Ishikawa (cell line): Measurements from ENCODE around the gene HTR4.

ENCODE experiments used
- CEBPB ChIP-seq: IDR thresholded peaks from 2 replicates; pipeline ENCODE4 v1.6.1; 2012
- CREB1 ChIP-seq: IDR thresholded peaks from 2 replicates; pipeline ENCODE4 v1.6.1; 2012; ENCODE audit warnings: low read depth
- EGR1 ChIP-seq: IDR thresholded peaks from 2 replicates; pipeline ENCODE4 v1.6.1; 2012
- EP300 ChIP-seq: IDR thresholded peaks from 2 replicates; pipeline ENCODE4 v1.6.1; 2012; ENCODE audit warnings: borderline replicate concordance
- FOXM1 ChIP-seq: IDR thresholded peaks from 2 replicates; pipeline ENCODE4 v1.6.1; 2012; ENCODE audit warnings: low read depth, borderline replicate concordance
- NFIC ChIP-seq: IDR thresholded peaks from 2 replicates; pipeline ENCODE4 v1.6.1; 2012
- RAD21 ChIP-seq: IDR thresholded peaks from 2 replicates; pipeline ENCODE4 v1.6.1; 2012; ENCODE audit warnings: low read depth
- TAF1 ChIP-seq: IDR thresholded peaks from 2 replicates; pipeline ENCODE4 v1.6.1; 2012; ENCODE audit warnings: low read depth, mild to moderate bottlenecking
- TCF12 ChIP-seq: IDR thresholded peaks from 2 replicates; pipeline ENCODE4 v1.6.1; 2012; ENCODE audit warnings: low read depth
- TEAD4 ChIP-seq: IDR thresholded peaks from 2 replicates; pipeline ENCODE4 v1.6.1; 2012
- YY1 ChIP-seq: IDR thresholded peaks from 2 replicates; pipeline ENCODE4 v1.6.1; 2012; ENCODE audit warnings: low read depth
- ZBTB7A ChIP-seq: IDR thresholded peaks from 2 replicates; pipeline ENCODE4 v1.6.1; 2012; ENCODE audit warnings: low read depth
- TF ChIP-seq, protein P1 (sequence below): IDR thresholded peaks from 2 replicates; pipeline ENCODE4 v1.6.1; 2012; ENCODE audit warnings: low read depth, mild to moderate bottlenecking
- TF ChIP-seq, protein P2 (sequence below): IDR thresholded peaks from 2 replicates; pipeline ENCODE4 v1.6.1; 2012
- TF ChIP-seq, protein P3 (sequence below): IDR thresholded peaks from 2 replicates; pipeline ENCODE4 v1.6.1; 2012

HTR4 gene

DNA sequence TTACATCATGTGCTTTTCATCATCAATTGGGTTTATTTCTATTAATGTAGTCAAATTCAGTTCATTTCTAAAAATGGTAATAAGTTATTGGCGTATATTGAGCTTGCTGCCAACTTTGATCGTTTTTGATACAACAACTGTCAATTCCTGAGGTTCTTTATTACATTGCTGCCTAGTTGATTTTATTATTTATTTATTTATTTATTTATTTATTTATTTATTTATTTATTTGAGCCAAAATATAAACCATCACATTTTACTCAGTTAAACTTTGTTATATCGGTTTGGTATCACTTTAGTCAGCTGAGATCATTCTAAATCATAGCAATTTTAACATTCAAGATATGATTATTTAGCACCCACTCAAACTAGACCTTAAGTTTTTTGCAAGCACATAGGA, 170.6 kb downstream of the HTR4 start:
- no peak for TF ChIP-seq NFIC
- TF ChIP-seq TCF12: no peak
- no peak for TF ChIP-seq ZBTB7A
- TF ChIP-seq, protein P1, sequence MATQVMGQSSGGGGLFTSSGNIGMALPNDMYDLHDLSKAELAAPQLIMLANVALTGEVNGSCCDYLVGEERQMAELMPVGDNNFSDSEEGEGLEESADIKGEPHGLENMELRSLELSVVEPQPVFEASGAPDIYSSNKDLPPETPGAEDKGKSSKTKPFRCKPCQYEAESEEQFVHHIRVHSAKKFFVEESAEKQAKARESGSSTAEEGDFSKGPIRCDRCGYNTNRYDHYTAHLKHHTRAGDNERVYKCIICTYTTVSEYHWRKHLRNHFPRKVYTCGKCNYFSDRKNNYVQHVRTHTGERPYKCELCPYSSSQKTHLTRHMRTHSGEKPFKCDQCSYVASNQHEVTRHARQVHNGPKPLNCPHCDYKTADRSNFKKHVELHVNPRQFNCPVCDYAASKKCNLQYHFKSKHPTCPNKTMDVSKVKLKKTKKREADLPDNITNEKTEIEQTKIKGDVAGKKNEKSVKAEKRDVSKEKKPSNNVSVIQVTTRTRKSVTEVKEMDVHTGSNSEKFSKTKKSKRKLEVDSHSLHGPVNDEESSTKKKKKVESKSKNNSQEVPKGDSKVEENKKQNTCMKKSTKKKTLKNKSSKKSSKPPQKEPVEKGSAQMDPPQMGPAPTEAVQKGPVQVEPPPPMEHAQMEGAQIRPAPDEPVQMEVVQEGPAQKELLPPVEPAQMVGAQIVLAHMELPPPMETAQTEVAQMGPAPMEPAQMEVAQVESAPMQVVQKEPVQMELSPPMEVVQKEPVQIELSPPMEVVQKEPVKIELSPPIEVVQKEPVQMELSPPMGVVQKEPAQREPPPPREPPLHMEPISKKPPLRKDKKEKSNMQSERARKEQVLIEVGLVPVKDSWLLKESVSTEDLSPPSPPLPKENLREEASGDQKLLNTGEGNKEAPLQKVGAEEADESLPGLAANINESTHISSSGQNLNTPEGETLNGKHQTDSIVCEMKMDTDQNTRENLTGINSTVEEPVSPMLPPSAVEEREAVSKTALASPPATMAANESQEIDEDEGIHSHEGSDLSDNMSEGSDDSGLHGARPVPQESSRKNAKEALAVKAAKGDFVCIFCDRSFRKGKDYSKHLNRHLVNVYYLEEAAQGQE: no peak

DNA sequence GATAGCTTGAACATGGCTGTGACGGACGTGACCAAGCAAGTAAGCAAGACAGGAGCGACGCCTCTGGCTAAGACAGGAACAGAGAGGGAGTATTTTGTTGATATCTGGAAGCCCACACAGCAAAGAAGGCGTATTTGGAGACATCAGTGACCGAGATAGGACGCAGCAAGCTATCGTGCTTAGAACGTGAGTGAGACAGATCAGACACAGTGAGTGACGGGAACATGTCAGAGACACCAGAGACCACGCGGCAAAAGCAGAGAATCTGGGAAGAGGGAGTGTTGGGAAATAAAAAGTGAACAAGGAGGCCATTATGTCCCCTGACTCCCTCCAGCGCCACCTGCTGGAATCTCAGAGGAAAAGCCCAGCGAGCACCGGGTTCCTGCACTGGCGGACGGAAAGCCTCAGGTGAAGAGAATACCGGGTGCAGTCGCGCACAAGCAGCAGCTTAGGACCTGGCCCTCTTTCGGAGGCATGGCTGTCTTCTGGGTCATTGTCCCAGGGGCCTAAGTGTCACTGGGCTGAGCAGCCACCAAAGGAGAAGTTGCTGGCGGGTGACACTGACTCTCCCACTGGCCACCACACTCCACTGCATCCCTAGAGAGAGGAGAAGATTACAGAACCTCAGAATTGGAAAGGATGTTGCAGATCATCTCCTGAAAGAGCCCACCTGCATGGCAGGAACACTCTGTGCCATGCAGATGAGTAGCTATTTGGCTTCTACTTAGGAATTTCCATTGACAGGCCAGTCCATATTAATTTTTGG, 171.4 kb downstream of the HTR4 start:
- TF ChIP-seq EGR1 (no peak), EP300 (no peak), RAD21 (peak; percentile 46), CREB1 (no peak), TEAD4 (peak; percentile 57; the same call in 1 of the 2 replicates), ZBTB7A (no peak), YY1 (peak; percentile 76)
- TF ChIP-seq, protein P2, sequence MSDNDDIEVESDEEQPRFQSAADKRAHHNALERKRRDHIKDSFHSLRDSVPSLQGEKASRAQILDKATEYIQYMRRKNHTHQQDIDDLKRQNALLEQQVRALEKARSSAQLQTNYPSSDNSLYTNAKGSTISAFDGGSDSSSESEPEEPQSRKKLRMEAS: no peak
- TF ChIP-seq, protein P3, sequence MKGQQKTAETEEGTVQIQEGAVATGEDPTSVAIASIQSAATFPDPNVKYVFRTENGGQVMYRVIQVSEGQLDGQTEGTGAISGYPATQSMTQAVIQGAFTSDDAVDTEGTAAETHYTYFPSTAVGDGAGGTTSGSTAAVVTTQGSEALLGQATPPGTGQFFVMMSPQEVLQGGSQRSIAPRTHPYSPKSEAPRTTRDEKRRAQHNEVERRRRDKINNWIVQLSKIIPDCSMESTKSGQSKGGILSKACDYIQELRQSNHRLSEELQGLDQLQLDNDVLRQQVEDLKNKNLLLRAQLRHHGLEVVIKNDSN: no peak

DNA sequence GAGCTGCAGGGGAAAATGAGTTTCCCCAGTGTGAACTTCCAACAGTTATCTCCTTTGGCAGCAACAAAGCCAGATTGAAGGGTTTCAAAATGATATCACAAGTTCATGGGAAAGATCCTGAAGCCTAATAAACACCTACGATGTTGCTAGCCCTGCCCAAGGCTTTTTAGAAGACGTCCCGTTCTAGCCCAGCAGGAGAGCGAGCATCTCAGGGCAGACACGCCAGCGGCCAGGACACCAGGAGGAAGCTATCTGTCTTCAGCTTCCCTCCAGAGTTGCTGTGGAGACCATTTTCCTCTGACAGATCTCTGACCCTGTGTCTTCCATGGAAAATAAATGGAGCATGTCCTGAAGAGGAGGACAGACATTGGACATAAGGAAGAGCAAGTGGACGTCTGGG, 172.1 kb downstream of the HTR4 start:
- TF ChIP-seq TEAD4: no peak
- no peak for TF ChIP-seq NFIC
- no peak for TF ChIP-seq TAF1
- no peak for TF ChIP-seq FOXM1
- TF ChIP-seq, protein P1: no peak
- TF ChIP-seq YY1: no peak
- TF ChIP-seq, protein P3: no peak
- TF ChIP-seq EP300: no peak

DNA sequence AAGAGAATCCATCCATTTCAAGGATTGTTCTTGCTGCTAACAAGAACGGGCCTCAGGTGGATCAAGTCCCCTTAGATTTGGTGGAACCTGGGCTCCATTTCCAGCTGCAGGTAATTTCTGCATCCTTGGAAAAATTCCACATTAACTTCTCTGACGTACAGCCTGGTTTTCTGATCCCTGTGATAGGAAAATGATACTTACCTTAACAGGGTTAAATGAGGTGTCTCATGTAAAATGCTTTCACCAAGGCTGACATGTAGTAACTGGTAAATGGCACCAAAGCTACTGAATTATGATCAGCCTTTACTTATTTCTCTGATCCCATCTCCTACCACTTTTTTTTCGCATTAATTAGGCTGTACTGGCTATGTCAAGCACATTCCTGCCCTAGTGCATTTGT, 176.9 kb downstream of the HTR4 start:
- TF ChIP-seq YY1 (no peak), CEBPB (no peak), CREB1 (no peak), RAD21 (no peak), ZBTB7A (no peak)
- TF ChIP-seq, protein P3: no peak

DNA sequence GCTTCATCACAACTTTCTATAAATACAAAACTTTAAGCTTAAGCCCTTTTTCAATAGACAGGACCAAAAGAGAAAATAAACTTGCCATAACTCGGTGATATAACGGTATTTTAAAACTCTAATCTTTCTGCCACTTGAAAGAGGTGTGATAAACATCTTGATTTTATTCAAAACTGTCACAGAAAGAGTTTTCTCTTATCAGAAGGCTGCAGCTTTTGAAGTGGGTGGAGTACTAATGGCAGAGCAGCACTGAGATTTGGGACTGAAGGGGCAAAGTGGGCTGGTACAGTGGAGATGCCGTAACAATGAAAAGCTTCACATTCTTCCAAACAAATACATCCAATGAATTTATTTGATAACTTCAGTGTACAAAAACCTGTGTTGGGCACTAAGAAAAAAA, 178.0 kb downstream of the HTR4 start:
- TF ChIP-seq TAF1 (no peak), CREB1 (no peak), TCF12 (no peak), FOXM1 (no peak), CEBPB (no peak), EGR1 (no peak), NFIC (no peak), YY1 (no peak), EP300 (no peak), TEAD4 (no peak), RAD21 (no peak), ZBTB7A (no peak)
- TF ChIP-seq, protein P3: no peak
- TF ChIP-seq, protein P1: no peak
- TF ChIP-seq, protein P2: no peak
